Lower lobe of right lung (tissue), 2 donors: ENCODE results near the gene MTHFD1L. TPM values are rescaled to one million over a fixed set of nuclear protein-coding genes. Genes with fewer than 3 reads are reported as not detected.

Source experiments
- ATAC-seq, 2 donors: fragments of 200-7000 bp; cut with Tn5 transposase; one replicate each; pipeline ENCODE4 v1.9.1; 2020 to 2022; ENCODE audit warnings: mild to moderate bottlenecking in 2 of 2, moderate library complexity in 2 of 2
- DNase-seq: peaks from one replicate; pipeline ENCODE4 v3.0.0-alpha.2; 2020
- H3K27ac ChIP-seq: fragments of 200-600 bp; one replicate; pipeline ENCODE4 v1.8.0; 2022
- H3K27me3 ChIP-seq: fragments of 200-600 bp; one replicate; pipeline ENCODE4 v1.8.0; 2022; ENCODE audit warnings: low read depth
- H3K36me3 ChIP-seq: fragments of 200-600 bp; one replicate; pipeline ENCODE4 v1.8.0; 2022; ENCODE audit warnings: mild to moderate bottlenecking
- H3K4me1 ChIP-seq: fragments of 200-600 bp; one replicate; pipeline ENCODE4 v1.8.0; 2022
- H3K4me3 ChIP-seq: fragments of 200-600 bp; one replicate; pipeline ENCODE4 v1.8.0; 2022; ENCODE audit warnings: mild to moderate bottlenecking
- H3K9me3 ChIP-seq: fragments of 200-600 bp; one replicate; pipeline ENCODE4 v1.8.0; 2022
- CTCF ChIP-seq: fragments of 200-600 bp; IDR thresholded peaks from one replicate; pipeline ENCODE4 v1.8.0; 2022; ENCODE audit warnings: antibody characterized with exemption, mild to moderate bottlenecking
- intact Hi-C: fragments of 100-400 bp; cut with DNase I; formaldehyde crosslinking; loops from one replicate; pipeline ENCODE4 v1.11.0; 2022
- total RNA-seq: library from RNA; stranded (reverse); fragmentation: NEBNext Ultra II Directional; extraction: Animal tissue kit (Norgen Biotek cat#: 25700); gene quantifications from one replicate; pipeline ENCODE4 v1.2.1, GENCODE V29; 2021
- donor health status: DM: no; HTN: yes; CAD: no; lungs with severe emphysema.

Gene MTHFD1L
- total RNA-seq, 1 donor from 2014 or later: 22.1 TPM

GRCh38 chr6:150959166-150959565 lies 93.7 kb downstream of the MTHFD1L start:
- no peaks in the 10 kb centered on the region for H3K36me3 ChIP-seq
- no peak for DNase-seq
- no peak overlapping the region for H3K27ac ChIP-seq
- H3K9me3 ChIP-seq: no peaks in the 10 kb centered on the region
- ATAC-seq: no peak
- no peak for TF ChIP-seq CTCF
- no peaks in the 10 kb centered on the region for H3K4me1 ChIP-seq
- no peak overlapping the region for H3K4me3 ChIP-seq
- intact Hi-C loops: no loop called here
- H3K27me3 ChIP-seq: no peaks in the 10 kb centered on the region

GRCh38 chr6:150962436-150962835 lies 96.9 kb downstream of the MTHFD1L start:
- ATAC-seq: no peak
- H3K27ac ChIP-seq: no peak overlapping the region
- H3K27me3 ChIP-seq: no peaks in the 10 kb centered on the region
- no peaks in the 10 kb centered on the region for H3K9me3 ChIP-seq
- TF ChIP-seq CTCF: no peak
- peaks cover 12% of the 10 kb centered on the region for H3K36me3 ChIP-seq
- no peak overlapping the region for H3K4me3 ChIP-seq
- intact Hi-C loops: no loop called here
- no peaks in the 10 kb centered on the region for H3K4me1 ChIP-seq
- DNase-seq: no peak

GRCh38 chr6:150964765-150965164 lies 99.3 kb downstream of the MTHFD1L start:
- H3K27me3 ChIP-seq: no peaks in the 10 kb centered on the region
- ATAC-seq: no peak
- intact Hi-C loops: no loop called here
- peaks cover 12% of the 10 kb centered on the region for H3K36me3 ChIP-seq
- no peak overlapping the region for H3K27ac ChIP-seq
- H3K4me1 ChIP-seq: no peaks in the 10 kb centered on the region
- TF ChIP-seq CTCF: no peak
- no peak overlapping the region for H3K4me3 ChIP-seq
- no peak for DNase-seq
- no peaks in the 10 kb centered on the region for H3K9me3 ChIP-seq

- no peak for TF ChIP-seq CTCF
- Histone ChIP-seq H3K36me3 (peaks cover 12% of the 10 kb centered on the region), H3K27me3 (no peaks in the 10 kb centered on the region), H3K4me3 (no peak overlapping the region), H3K27ac (no peak overlapping the region), H3K9me3 (no peaks in the 10 kb centered on the region), H3K4me1 (no peaks in the 10 kb centered on the region)
- intact Hi-C loops: no loop called here
- ATAC-seq: no peak
- DNase-seq: no peak
These were observed 101.3 kb downstream of the MTHFD1L start for GRCh38 chr6:150966786-150967185.

GRCh38 chr6:150967381-150967780 lies 101.9 kb downstream of the MTHFD1L start:
- Histone ChIP-seq H3K36me3 (peaks cover 17% of the 10 kb centered on the region), H3K27ac (no peak overlapping the region), H3K9me3 (no peaks in the 10 kb centered on the region), H3K27me3 (no peaks in the 10 kb centered on the region), H3K4me1 (no peaks in the 10 kb centered on the region), H3K4me3 (no peak overlapping the region)
- intact Hi-C loops: no loop called here
- no peak for TF ChIP-seq CTCF
- no peak for DNase-seq
- no peak for ATAC-seq

GRCh38 chr6:150967910-150968309 lies 102.4 kb downstream of the MTHFD1L start:
- Histone ChIP-seq H3K9me3 (no peaks in the 10 kb centered on the region), H3K36me3 (peaks cover 22% of the 10 kb centered on the region), H3K27ac (no peak overlapping the region), H3K4me1 (no peaks in the 10 kb centered on the region), H3K4me3 (no peak overlapping the region), H3K27me3 (no peaks in the 10 kb centered on the region)
- TF ChIP-seq CTCF: no peak
- intact Hi-C loops: no loop called here
- no peak for ATAC-seq
- DNase-seq: no peak
